Amniotic epithelial cell (primary cell): Measurements from ENCODE around the gene CD109.
"Not testable (repeated sequence)": the region's sequence is repeated elsewhere in the genome, so short reads cannot be mapped to it uniquely, and the experiment has no call there.

Experiments used
- DNase-seq: peaks from one replicate; pipeline ENCODE4 v3.0.0-alpha.2; 2010; ENCODE audit warnings: low read depth

CD109 gene

GRCh38 chr6:73695619-73696421 lies at the start of gene CD109:
Gene CD109 (plus strand): TSS chr6:73696203. CDS start chr6:73696216, 13 bp downstream.
- DNase-seq = peak; percentile 89

- DNase-seq = no peak
Observed at GRCh38 chr6:73648166-73648565, 47.8 kb upstream of the CD109 start.

GRCh38 chr6:73649783-73650182 lies 46.2 kb upstream of the CD109 start:
- no peak for DNase-seq

GRCh38 chr6:73652637-73653570 lies 43.1 kb upstream of the CD109 start:
- DNase-seq = peak; percentile 33

GRCh38 chr6:73653571-73654424 lies 42.2 kb upstream of the CD109 start, which contains the start of gene SLC17A5:
Gene SLC17A5 (minus strand): TSS chr6:73653992. CDS start chr6:73653886, 106 bp downstream.
- DNase-seq = peak; percentile 90

GRCh38 chr6:73655341-73655917 lies 40.6 kb upstream of the CD109 start:
- DNase-seq = no peak

GRCh38 chr6:73656531-73657145 lies 39.4 kb upstream of the CD109 start:
- no peak for DNase-seq

- no peak for DNase-seq
Observed at GRCh38 chr6:73657201-73657600, 38.8 kb upstream of the CD109 start.

- DNase-seq = no peak
Observed at GRCh38 chr6:73664701-73665100, 31.3 kb upstream of the CD109 start.

- peak; percentile 16 for DNase-seq
Observed at GRCh38 chr6:73665686-73666319, 30.2 kb upstream of the CD109 start.

- no peak for DNase-seq
Observed at GRCh38 chr6:73666393-73666792, 29.6 kb upstream of the CD109 start.

GRCh38 chr6:73667798-73668197 lies 28.2 kb upstream of the CD109 start:
- DNase-seq = no peak

GRCh38 chr6:73669005-73669404 lies 27.0 kb upstream of the CD109 start:
- no peak for DNase-seq

- DNase-seq = no peak
Observed at GRCh38 chr6:73671911-73672685, 23.9 kb upstream of the CD109 start.

GRCh38 chr6:73675466-73676098 lies 20.4 kb upstream of the CD109 start:
- DNase-seq = peak; percentile 65

- DNase-seq = no peak
Observed at GRCh38 chr6:73679009-73679408, 17.0 kb upstream of the CD109 start.

- not testable (repeated sequence) for DNase-seq
Observed at GRCh38 chr6:73679846-73680245, 16.2 kb upstream of the CD109 start.

GRCh38 chr6:73680289-73680918 lies 15.6 kb upstream of the CD109 start:
- no peak for DNase-seq

GRCh38 chr6:73683574-73683973 lies 12.4 kb upstream of the CD109 start:
- DNase-seq = not testable (repeated sequence)
